ENCODE results near the gene STAG1.

DNA sequence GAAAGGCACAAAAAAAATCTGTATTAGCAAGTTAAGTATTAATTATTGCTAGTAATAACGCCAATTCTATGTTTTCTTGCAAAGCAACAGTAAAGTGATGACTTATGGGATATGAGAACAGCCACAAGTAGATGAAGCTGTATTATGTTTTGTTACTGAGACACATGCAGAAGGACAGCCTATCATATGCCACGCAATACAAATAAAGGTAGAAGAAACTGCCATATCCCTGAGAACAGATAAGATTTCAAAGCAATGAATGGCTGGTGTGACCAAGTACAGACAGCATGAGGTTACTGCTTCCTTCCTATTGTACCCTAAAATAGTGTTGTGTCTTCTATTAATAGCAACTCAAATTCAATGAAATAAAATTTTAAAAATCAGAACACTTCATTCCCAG lies 26.7 kb downstream of the STAG1 start:
- TF ChIP-seq CTCF (IDR thresholded peaks at IDR 0.05) (no peak), POLR2A (IDR thresholded peaks at IDR 0.05) (no peak)

Measured in tibial nerve (tissue), 3 donors.